IMR-90 (cell line): Measurements from ENCODE around the gene SMYD5. TPM values are rescaled to one million over a fixed set of nuclear protein-coding genes. Genes with fewer than 3 reads are reported as not detected.

Experiments
- ATAC-seq: fragments of 200-7000 bp; cut with Tn5 transposase; 2 replicates; pipeline ENCODE4 v1.9.1; 2020; ENCODE audit warnings: low read depth, mild to moderate bottlenecking, moderate library complexity
- BruUV-seq: library from RNA; stranded (reverse); fragments of 400-500 nt; replicated peaks from 2 replicates; lab custom pipeline; 2021; lab: Mats Ljungman, UMichigan
- CTCF ChIA-PET: fragments of 300-600 bp; formaldehyde crosslinking; extraction: SDS; loops from one replicate; lab custom pipeline; 2021; ENCODE audit warnings: antibody characterized with exemption; lab: Yijun Ruan, JAX
- POLR2A ChIA-PET: fragments of 300-600 bp; sonication (Branson Sonifier 250); formaldehyde crosslinking; loops from one replicate; lab custom pipeline; 2022; ENCODE audit warnings: antibody characterized with exemption; ENCODE audit not compliant: unreplicated experiment; lab: Charles Lee
- DNase-seq: peaks from one replicate; pipeline ENCODE4 v3.0.0; 2013
- H2AFZ ChIP-seq: replicated peaks from 2 replicates; pipeline ENCODE3; 2013; ENCODE audit warnings: low read length, mild to moderate bottlenecking; ENCODE audit not compliant: poor library complexity
- H2AK5ac ChIP-seq: 2 replicates; pipeline ENCODE4 v1.6.1; 2013; ENCODE audit warnings: low read depth, low read length, inconsistent platforms
- H2AK9ac ChIP-seq: replicated peaks from 2 replicates; pipeline ENCODE3; 2013; ENCODE audit warnings: mild to moderate bottlenecking, low read depth, low read length, moderate library complexity; ENCODE audit not compliant: poor library complexity
- H2BK120ac ChIP-seq: 2 replicates; pipeline ENCODE4 v1.6.1; 2013; ENCODE audit warnings: low read depth, low read length, inconsistent platforms
- H2BK15ac ChIP-seq: 3 replicates; pipeline ENCODE4 v1.6.1; 2013; ENCODE audit warnings: low read depth, low read length, inconsistent platforms
- H2BK20ac ChIP-seq: 2 replicates; pipeline ENCODE4 v1.6.1; 2013; ENCODE audit warnings: low read depth, mild to moderate bottlenecking, inconsistent platforms, low read length, moderate library complexity
- H2BK5ac ChIP-seq: 2 replicates; pipeline ENCODE4 v1.6.1; 2013; ENCODE audit warnings: mild to moderate bottlenecking, low read depth, low read length, inconsistent platforms; ENCODE audit not compliant: poor library complexity, severe bottlenecking
- H3K14ac ChIP-seq: replicated peaks from 2 replicates; pipeline ENCODE4 v1.6.1; 2013; ENCODE audit warnings: low read depth, low read length, inconsistent platforms
- H3K18ac ChIP-seq: 2 replicates; pipeline ENCODE4 v1.6.1; 2013; ENCODE audit warnings: low read depth, low read length, control low read depth
- H3K23ac ChIP-seq: 2 replicates; pipeline ENCODE4 v1.6.1; 2013; ENCODE audit warnings: low read depth, low read length, inconsistent platforms
- H3K27ac ChIP-seq: 2 replicates; pipeline ENCODE4 v1.5.1; 2013; ENCODE audit warnings: mild to moderate bottlenecking, control low read depth, low read length; ENCODE audit not compliant: insufficient read depth
- H3K27me3 ChIP-seq: 2 replicates; pipeline ENCODE4 v1.6.1; 2013; ENCODE audit warnings: low read length; ENCODE audit not compliant: control insufficient read depth, insufficient read depth
- H3K36me3 ChIP-seq: 2 replicates; pipeline ENCODE4 v1.6.1; 2013; ENCODE audit warnings: low read length, mixed read lengths; ENCODE audit not compliant: control insufficient read depth, insufficient read depth
- H3K4ac ChIP-seq: 2 replicates; pipeline ENCODE4 v1.6.1; 2013; ENCODE audit warnings: low read depth, low read length, inconsistent platforms
- H3K4me1 ChIP-seq: 2 replicates; pipeline ENCODE4 v1.6.1; 2013; ENCODE audit warnings: low read length, mixed read lengths; ENCODE audit not compliant: control insufficient read depth, insufficient read depth
- H3K4me2 ChIP-seq: 2 replicates; pipeline ENCODE4 v1.6.1; 2013; ENCODE audit warnings: low read depth, mild to moderate bottlenecking, control low read depth, low read length, moderate library complexity
- H3K4me3 ChIP-seq: 2 replicates; pipeline ENCODE4 v1.5.1; 2013; ENCODE audit warnings: low read depth, mild to moderate bottlenecking, control low read depth, low read length, moderate library complexity; ENCODE audit not compliant: insufficient read depth
- H3K56ac ChIP-seq: 2 replicates; pipeline ENCODE4 v1.6.1; 2013; ENCODE audit warnings: low read length, inconsistent platforms; ENCODE audit not compliant: insufficient read depth; ENCODE audit errors: extremely low read depth
- H3K79me1 ChIP-seq, 2 experiments: 2 replicates each; pipeline ENCODE4 v1.6.1; 2013; ENCODE audit warnings: low read length in 2 of 2, inconsistent platforms in 1 of 2, low read depth in 1 of 2
- H3K9ac ChIP-seq: 2 replicates; pipeline ENCODE4 v1.6.1; 2013; ENCODE audit warnings: low read depth, low read length, control low read depth
- H3K9me1 ChIP-seq: 2 replicates; pipeline ENCODE4 v1.6.1; 2013; ENCODE audit warnings: low read length, inconsistent platforms; ENCODE audit not compliant: insufficient read depth
- H3K9me3 ChIP-seq: 2 replicates; pipeline ENCODE4 v1.6.1; 2013; ENCODE audit warnings: low read length; ENCODE audit not compliant: control insufficient read depth, insufficient read depth
- H4K20me1 ChIP-seq: 2 replicates; pipeline ENCODE4 v1.6.1; 2013; ENCODE audit warnings: low read length, inconsistent platforms; ENCODE audit not compliant: insufficient read depth
- H4K5ac ChIP-seq: 2 replicates; pipeline ENCODE4 v1.6.1; 2013; ENCODE audit warnings: mild to moderate bottlenecking, low read depth, low read length, control low read depth
- H4K8ac ChIP-seq, 2 experiments: 2 replicates each; pipeline ENCODE4 v1.6.1; 2013; ENCODE audit warnings: low read depth in 2 of 2, low read length in 2 of 2, control low read depth in 1 of 2, inconsistent platforms in 1 of 2
- H4K91ac ChIP-seq: 2 replicates; pipeline ENCODE4 v1.6.1; 2013; ENCODE audit warnings: low read depth, low read length, inconsistent platforms; ENCODE audit not compliant: insufficient read depth
- BHLHE40 ChIP-seq: fragments of 150-350 bp; IDR thresholded peaks from 2 replicates; pipeline ENCODE4 v1.6.1; 2016; ENCODE audit warnings: mild to moderate bottlenecking, low read depth, low read length
- CEBPB ChIP-seq: IDR thresholded peaks from 2 replicates; pipeline ENCODE4 v1.6.1; 2012; ENCODE audit warnings: low read depth, low read length, improper control_type of control experiment
- CHD1 ChIP-seq: IDR thresholded peaks from 2 replicates; pipeline ENCODE4 v1.6.1; 2012; ENCODE audit warnings: low read depth, low read length, improper control_type of control experiment
- FOS ChIP-seq: fragments of 150-350 bp; IDR thresholded peaks from 2 replicates; pipeline ENCODE4 v1.6.1; 2016; ENCODE audit warnings: low read depth, low read length
- MAFK ChIP-seq: IDR thresholded peaks from 2 replicates; pipeline ENCODE4 v1.6.1; 2012; ENCODE audit warnings: low read depth, low read length, improper control_type of control experiment
- MAZ ChIP-seq: IDR thresholded peaks from 2 replicates; pipeline ENCODE4 v1.6.1; 2012; ENCODE audit warnings: low read depth, mild to moderate bottlenecking, low read length, improper control_type of control experiment, moderate library complexity, borderline replicate concordance
- MXI1 ChIP-seq: IDR thresholded peaks from 2 replicates; pipeline ENCODE4 v1.6.1; 2012; ENCODE audit warnings: low read depth, mild to moderate bottlenecking, low read length, moderate library complexity, borderline replicate concordance
- NFE2L2 ChIP-seq: fragments of 150-350 bp; IDR thresholded peaks from 2 replicates; pipeline ENCODE4 v1.6.1; 2016; ENCODE audit warnings: low read depth, mild to moderate bottlenecking, low read length
- POLR2A ChIP-seq: IDR thresholded peaks from 2 replicates; pipeline ENCODE4 v1.6.1; 2012; ENCODE audit warnings: mild to moderate bottlenecking, low read depth, low read length
- RAD21 ChIP-seq: IDR thresholded peaks from 2 replicates; pipeline ENCODE4 v1.6.1; 2012; ENCODE audit warnings: low read length, improper control_type of control experiment
- RCOR1 ChIP-seq: IDR thresholded peaks from 2 replicates; pipeline ENCODE4 v1.6.1; 2012; ENCODE audit warnings: mild to moderate bottlenecking, low read length, improper control_type of control experiment; ENCODE audit not compliant: insufficient replicate concordance
- RFX5 ChIP-seq: IDR thresholded peaks from 2 replicates; pipeline ENCODE4 v1.8.0; 2012; ENCODE audit warnings: low read depth, mild to moderate bottlenecking, low read length, moderate library complexity
- SMC3 ChIP-seq: fragments of 150-350 bp; IDR thresholded peaks from 2 replicates; pipeline ENCODE4 v1.6.1; 2016; ENCODE audit warnings: low read depth, mild to moderate bottlenecking, antibody characterized with exemption, low read length, moderate library complexity
- USF2 ChIP-seq: fragments of 150-350 bp; IDR thresholded peaks from 2 replicates; pipeline ENCODE4 v1.6.1; 2017; ENCODE audit warnings: mild to moderate bottlenecking, antibody characterized with exemption, low read length, low read depth
- WGBS, 2 experiments: methylation state at CpG; one replicate each; pipeline versions ENCODE4 v1.1.5 to v1.1.7; 2013; ENCODE audit warnings: missing lambda C conversion rate in 2 of 2; ENCODE audit not compliant: insufficient read length in 1 of 2; ENCODE audit errors: extremely low coverage in 2 of 2; 5-methylcytosine and 5-hydroxymethylcytosine counted together
- dilution Hi-C: fragments of 300-500 bp; cut with HindIII; formaldehyde crosslinking; loops from one replicate; pipeline ENCODE4 v1.14.3; 2018; ENCODE audit warnings: low sequenced_read_pairs; ENCODE audit not compliant: unreplicated experiment
- in situ Hi-C: fragments of 300-500 bp; cut with MboI; formaldehyde crosslinking; loops from 3 replicates; pipeline ENCODE4 v1.14.3; 2019; ENCODE audit warnings: low sequenced_read_pairs, inconsistent platforms, mixed read lengths
- intact Hi-C: fragments of 100-400 bp; cut with micrococcal nuclease; formaldehyde crosslinking; loops from 2 replicates; pipeline ENCODE4 v1.10.0; 2022
- polyA plus RNA-seq, 3 experiments: library from polyadenylated mRNA; depleted of rRNA; stranded (reverse); fragments of >200 nt; gene quantifications; 2 replicates each; pipeline ENCODE4 v1.2.3, GENCODE V29; 2012; ENCODE audit warnings: low replicate concordance in 1 of 3
- total RNA-seq: library from RNA; depleted of rRNA; stranded (reverse); fragments of >200 nt; gene quantifications from 2 replicates; pipeline ENCODE4 v1.2.3, GENCODE V29; 2012
- TF ChIP-seq, protein P1 (sequence below): fragments of 150-350 bp; IDR thresholded peaks from 2 replicates; pipeline ENCODE4 v1.6.1; 2016; ENCODE audit warnings: low read depth, mild to moderate bottlenecking, low read length, moderate library complexity, borderline replicate concordance
- TF ChIP-seq, protein P2 (sequence below): conservative IDR thresholded peaks from 2 replicates; pipeline ENCODE4 v1.5.1; 2012; ENCODE audit warnings: mild to moderate bottlenecking, low read depth, low read length, improper control_type of control experiment

SMYD5 gene
- total and polyA plus RNA-seq, 2 of the 4 experiments (the other 2 are of a cell fraction) = 17.8 to 19.7 TPM

DNA sequence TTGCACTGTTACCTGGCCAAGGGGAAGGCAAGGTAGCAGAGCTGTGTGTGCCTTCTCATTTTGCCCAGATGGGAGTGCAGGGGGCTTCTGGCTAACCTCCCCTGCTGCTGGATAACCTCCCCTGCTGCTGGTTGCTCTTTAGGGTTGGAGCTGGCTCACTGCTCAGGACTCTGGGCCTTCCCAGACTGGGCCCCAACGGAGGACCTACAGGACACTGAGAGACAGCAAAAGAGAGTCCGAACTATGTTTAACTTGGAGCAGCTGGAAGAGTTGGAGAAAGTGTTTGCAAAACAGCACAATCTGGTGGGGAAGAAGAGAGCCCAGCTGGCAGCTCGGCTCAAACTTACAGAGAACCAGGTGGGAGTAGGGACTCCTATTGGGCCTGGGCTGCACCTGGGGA, 5.8 kb upstream of the SMYD5 start:
- Histone ChIP-seq H3K14ac (no peak overlapping the region), H4K91ac (no peak overlapping the region), H3K27me3 (peaks cover 38% of the 10 kb centered on the region), H3K18ac (no peak overlapping the region), H4K20me1 (no peaks in the 10 kb centered on the region), H3K56ac (no peak overlapping the region), H2BK5ac (no peak overlapping the region), H3K27ac (no peak overlapping the region), H2BK20ac (no peak overlapping the region), H2BK120ac (no peak overlapping the region), H3K9ac (no peak overlapping the region), H3K4ac (no peak overlapping the region), H3K36me3 (no peaks in the 10 kb centered on the region), H3K4me3 (no peak overlapping the region), H3K9me1 (no peaks in the 10 kb centered on the region), H2AK9ac (no peak overlapping the region), H2BK15ac (no peak overlapping the region), H3K79me1 (no peaks in the 10 kb centered on the region), H3K23ac (no peak overlapping the region), H2AK5ac (no peak overlapping the region), H3K4me2 (no peak overlapping the region), H4K8ac (no peak overlapping the region), H4K5ac (no peak overlapping the region), H3K4me1 (peaks cover 3% of the 10 kb centered on the region; the same call in 1 of the 2 replicates), H2AFZ (no peak overlapping the region), H3K9me3 (no peaks in the 10 kb centered on the region)
- 20% methylated on average over 1 of the region's 3 CpGs; no CpG with 5 or more reads in 1 of the 2 experiments for WGBS, 2 experiments
- intact Hi-C loops (no loop called here), dilution Hi-C loops (no loop called here), in situ Hi-C loops (no loop called here)
- POLR2A ChIA-PET = no interaction called here
- ATAC-seq (no peak), DNase-seq (no peak)
- no TSS peak for BruUV-seq
- TF ChIP-seq, protein P1, sequence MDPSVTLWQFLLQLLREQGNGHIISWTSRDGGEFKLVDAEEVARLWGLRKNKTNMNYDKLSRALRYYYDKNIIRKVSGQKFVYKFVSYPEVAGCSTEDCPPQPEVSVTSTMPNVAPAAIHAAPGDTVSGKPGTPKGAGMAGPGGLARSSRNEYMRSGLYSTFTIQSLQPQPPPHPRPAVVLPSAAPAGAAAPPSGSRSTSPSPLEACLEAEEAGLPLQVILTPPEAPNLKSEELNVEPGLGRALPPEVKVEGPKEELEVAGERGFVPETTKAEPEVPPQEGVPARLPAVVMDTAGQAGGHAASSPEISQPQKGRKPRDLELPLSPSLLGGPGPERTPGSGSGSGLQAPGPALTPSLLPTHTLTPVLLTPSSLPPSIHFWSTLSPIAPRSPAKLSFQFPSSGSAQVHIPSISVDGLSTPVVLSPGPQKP = no peak
- TF ChIP-seq NFE2L2 (no peak), USF2 (no peak), FOS (no peak), CHD1 (no peak), BHLHE40 (no peak), RFX5 (no peak), MAZ (no peak), RCOR1 (no peak), SMC3 (no peak), POLR2A (no peak), MXI1 (no peak), MAFK (no peak), CEBPB (no peak), RAD21 (no peak)
- TF ChIP-seq, protein P2, sequence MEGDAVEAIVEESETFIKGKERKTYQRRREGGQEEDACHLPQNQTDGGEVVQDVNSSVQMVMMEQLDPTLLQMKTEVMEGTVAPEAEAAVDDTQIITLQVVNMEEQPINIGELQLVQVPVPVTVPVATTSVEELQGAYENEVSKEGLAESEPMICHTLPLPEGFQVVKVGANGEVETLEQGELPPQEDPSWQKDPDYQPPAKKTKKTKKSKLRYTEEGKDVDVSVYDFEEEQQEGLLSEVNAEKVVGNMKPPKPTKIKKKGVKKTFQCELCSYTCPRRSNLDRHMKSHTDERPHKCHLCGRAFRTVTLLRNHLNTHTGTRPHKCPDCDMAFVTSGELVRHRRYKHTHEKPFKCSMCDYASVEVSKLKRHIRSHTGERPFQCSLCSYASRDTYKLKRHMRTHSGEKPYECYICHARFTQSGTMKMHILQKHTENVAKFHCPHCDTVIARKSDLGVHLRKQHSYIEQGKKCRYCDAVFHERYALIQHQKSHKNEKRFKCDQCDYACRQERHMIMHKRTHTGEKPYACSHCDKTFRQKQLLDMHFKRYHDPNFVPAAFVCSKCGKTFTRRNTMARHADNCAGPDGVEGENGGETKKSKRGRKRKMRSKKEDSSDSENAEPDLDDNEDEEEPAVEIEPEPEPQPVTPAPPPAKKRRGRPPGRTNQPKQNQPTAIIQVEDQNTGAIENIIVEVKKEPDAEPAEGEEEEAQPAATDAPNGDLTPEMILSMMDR = no peak
- CTCF ChIA-PET = interaction anchor here (0.7 kb wide), 1 partner anchor 27 kb away, joined by 8 read pairs; no protein-coding TSS in a partner anchor
